GM21529 (cell line): Measurements from ENCODE around the gene IL17D.

ENCODE experiments used
- ATAC-seq: cut with Tn5 transposase; IDR thresholded peaks from one replicate; pipeline ENCODE4 v1.9.1; 2021; ENCODE audit not compliant: unreplicated experiment

The IL17D gene

DNA sequence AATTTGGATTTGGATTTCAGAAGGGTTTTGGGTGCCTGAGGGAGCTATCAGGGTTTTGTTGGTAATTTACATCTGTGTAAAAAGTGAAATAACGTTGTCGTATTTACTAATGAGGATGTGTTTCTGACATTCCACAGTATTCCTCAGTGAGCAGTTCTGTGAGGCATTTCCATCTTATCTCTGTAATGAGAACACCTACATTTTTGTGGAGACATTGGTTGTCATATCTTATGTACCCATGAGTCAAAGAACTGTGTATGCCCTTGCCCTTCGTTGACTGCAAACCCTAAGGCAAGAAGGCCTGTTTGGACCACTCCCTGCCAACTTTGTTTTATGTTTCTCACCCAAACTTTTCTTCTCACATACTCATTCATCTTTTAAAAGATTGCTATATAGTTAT is 14.2 kb upstream of the IL17D start:
- ATAC-seq = no peak

DNA sequence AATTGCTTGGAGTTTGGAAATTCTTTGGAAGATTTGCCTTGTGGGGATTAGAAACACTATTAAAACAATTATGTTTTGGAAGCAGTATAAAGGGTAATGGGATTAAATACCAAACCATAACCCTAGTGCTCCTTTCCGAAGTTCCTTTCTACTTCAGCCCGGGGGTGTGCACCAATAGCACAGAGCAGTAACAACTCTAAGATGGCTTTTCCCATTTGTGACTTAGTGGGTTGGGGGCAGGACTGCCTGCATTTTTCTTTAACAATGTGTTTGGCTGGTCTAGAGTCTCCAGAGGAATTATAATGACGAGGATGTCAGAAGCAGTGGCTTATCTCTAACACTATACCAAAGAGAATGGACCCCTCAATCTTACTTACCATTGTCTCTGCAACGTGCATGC is 11.9 kb upstream of the IL17D start:
- no peak for ATAC-seq

DNA sequence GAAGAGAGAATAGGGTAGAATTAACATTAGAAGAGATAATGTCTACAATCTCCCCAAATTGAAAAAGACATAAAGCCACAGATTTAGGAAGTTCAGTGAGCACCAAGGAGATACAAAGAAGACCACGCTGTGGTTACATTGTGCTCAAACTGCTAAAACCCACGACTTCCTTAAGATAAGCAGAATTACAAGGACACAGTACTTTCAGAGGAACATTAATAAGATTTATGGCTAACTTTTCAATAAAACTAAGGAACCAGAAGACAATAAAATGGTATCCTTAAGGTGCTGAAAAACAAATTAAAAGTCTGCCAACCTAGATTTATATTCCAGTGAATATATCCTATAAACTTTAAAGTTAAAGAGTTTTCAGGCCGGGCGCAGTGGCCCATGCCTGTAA is 7.4 kb upstream of the IL17D start:
- no peak for ATAC-seq

DNA sequence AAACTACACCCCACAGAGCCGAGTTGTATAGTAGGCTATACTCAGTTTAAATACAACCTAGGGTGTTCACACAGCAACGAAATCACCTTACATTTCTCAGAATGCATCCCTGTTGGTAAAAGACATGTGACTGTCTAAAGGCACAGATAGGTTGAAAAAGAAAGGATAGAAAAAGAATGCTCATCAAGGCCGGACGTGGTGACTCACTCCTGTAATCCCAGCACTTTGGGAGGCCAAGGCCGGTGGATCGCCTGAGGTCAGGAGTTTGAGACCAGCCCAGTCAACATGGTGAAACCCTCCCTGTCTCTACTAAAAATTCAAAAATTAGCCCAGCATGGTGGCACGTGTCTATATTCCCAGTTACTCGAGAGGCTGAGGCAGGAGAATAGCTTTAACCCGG is 3.8 kb upstream of the IL17D start:
- ATAC-seq = no peak

DNA sequence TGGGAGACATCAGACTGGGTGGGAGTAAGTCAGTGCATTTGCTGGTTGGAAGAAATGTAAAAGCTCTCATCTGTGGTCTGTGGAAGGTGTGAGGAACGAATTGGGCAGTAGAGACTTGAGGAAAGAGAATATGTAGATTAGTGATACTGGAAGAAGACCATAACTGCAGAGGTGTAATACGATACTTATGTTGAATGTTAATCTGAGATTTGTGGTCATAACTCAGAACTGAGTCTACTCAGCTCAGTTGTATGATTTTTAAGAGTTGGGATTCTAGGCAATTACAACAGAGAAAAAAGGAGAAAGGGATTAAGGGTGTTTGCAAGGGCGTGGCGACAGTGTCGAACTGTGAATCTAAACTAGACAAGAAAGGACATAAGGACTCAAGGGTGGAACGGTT is 3.2 kb upstream of the IL17D start:
- ATAC-seq = no peak

DNA sequence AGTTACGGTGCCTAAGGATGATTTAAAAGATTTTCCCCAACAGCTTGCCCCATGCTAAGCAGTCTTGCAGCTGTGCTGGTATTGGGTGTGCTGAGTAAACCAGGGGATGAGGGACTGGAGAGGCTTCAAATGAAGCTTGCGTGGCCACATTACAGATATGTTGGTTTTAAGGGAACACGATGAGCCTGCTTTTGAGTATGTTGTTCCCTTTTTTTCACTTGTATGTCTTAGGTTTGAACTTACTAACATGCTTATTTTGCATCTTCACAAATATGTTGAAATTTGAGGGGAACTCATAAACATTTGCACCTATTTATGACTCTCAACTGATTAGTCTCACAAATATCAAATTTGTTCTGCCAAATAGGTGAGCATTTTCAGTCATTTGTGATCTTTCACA is 2.0 kb upstream of the IL17D start:
- no peak for ATAC-seq

DNA sequence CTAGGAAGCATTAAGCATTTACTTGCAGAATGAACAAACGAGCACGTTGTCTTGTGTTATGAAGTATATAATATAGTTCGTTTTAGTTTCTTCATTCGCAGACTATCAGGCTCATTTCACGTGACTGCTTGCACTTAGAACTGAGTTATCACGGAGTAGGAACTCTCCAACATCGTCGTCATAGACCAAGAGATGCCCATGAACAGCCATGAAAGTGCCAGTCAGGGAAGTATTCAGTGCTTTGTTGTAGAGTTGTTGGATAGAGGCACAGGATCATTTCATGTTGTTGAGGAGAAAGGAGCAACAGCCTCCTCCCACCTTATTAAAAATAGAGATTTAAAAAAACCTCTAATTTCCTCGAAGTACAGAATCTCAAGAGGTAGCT is 977 bp upstream of the IL17D start:
- ATAC-seq = no peak

DNA sequence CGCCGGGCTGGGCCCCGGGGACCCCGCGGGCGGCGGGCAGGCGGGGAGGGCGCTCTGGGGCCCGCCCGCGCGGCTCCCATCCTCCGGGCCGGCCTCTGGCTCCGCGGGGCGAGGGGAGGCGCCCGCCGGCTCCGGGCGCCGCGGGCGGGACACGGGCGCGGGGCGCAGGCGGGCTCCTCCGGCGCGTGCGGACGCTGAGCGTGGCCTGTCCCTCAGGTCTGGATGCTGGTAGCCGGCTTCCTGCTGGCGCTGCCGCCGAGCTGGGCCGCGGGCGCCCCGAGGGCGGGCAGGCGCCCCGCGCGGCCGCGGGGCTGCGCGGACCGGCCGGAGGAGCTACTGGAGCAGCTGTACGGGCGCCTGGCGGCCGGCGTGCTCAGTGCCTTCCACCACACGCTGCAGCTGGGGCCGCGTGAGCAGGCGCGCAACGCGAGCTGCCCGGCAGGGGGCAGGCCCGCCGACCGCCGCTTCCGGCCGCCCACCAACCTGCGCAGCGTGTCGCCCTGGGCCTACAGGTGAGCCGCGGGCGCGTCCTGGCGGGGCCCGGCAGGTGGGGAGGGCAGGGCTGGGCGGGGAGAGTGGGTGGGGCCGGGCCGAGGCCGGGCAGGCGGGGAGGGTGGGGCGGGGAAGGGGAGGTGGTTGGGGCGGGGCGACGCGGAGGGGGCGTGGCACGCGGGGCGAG is 420 bp downstream of the IL17D start:
- peak; percentile 83 for ATAC-seq

DNA sequence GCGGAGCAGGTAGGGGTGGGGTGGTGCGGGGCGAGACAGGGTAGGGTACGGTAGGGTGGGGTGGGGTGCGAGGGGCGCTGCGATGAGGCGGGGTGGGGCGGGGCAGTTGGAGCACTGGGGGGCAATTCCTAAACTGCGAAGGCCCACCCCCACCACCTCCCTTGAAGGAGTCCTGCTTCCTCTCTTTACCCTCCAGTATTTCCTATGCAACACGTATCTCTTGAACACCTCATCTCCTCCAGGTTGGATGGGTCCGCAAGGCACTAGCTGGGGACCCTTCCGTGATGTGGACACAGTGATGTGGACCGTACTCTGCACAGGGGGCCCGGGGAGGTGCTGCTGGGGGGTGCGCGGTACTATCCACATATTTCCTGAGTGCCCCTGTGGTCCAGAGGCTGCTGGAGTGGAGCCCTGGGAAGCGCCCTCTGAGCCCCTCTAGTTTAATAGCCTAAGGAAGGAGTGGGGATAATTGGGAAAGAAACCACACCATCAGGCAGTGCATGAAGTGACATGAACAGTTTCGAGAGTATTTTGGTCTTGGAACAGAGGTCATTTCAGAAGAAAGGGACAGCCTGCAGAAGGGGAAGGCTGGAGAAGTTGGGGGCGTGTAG is 1.1 kb downstream of the IL17D start:
- no peak for ATAC-seq

DNA sequence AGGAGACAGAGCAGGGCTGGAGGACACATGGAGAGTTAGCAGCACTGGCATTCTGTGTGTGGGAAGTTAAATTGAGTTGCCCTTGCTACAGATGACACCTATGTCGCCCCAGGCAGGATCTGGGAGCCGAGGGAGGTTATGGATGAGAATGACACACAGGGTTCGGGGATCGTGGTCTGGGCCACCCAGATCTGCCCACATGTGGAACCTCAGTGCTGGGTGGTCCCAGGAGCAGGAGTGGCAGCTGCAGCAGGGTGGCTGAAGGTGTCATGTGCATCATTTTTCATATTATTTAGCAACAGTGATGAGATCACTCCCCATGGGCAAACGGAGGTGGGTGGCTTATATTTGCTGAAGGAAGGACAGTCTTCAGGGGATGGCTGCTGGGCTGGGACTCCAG is 3.2 kb downstream of the IL17D start:
- ATAC-seq = no peak

DNA sequence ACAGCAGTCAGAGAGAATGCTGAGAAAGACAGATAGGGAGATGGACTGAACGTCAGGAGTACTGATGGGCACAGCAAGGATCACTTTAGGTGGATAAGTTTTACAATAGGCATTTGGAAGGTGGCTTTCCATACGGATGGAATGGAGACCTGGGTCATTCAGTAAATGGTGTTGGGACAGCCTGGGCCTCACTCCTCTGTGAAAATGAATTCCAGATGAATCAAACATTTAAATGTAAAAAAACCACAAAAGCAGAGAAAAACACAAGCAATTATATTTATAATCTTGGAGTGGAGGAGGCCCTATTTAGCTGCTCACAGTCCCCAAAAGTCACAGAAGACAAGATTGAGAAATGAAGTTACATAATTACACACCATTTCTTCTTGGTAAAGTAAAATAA is 4.7 kb downstream of the IL17D start:
- ATAC-seq = no peak

DNA sequence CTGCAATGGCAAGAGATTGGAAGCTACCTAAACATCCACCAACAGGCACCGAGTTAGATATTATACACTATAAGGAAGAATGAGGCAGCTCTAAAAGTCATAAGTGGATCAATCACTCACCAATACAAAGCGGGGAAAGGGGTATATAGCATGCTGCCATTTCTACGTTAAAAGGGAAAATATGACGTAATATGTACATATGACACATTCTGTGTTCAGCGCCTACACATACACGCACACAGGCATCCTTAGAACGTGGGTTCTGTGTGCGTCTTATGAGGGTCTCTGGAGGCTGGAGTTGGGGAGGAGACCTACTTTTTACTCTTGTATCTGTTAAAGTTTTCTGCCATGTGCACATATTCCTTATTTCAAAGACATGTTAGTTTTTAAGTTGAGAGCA is 5.9 kb downstream of the IL17D start:
- no peak for ATAC-seq

DNA sequence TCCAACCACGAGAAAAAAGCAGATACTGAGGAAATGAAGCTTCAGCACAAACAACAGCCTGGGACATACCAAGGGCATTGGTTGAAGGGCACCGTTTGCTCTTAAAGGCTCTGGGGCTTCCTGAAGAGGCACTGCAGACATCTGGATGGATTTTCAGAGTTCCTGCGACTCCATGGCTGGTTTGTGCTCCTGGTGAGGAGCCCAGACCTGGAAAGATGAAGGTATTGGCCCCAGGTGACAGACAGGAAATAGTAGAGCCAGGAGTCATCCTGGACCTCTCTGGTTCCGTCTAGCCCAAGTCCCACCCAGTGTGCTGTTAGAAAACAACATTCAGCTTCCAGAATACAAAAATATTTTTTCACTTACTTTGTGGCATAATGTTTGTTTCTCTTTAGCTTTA is 6.3 kb downstream of the IL17D start:
- no peak for ATAC-seq

DNA sequence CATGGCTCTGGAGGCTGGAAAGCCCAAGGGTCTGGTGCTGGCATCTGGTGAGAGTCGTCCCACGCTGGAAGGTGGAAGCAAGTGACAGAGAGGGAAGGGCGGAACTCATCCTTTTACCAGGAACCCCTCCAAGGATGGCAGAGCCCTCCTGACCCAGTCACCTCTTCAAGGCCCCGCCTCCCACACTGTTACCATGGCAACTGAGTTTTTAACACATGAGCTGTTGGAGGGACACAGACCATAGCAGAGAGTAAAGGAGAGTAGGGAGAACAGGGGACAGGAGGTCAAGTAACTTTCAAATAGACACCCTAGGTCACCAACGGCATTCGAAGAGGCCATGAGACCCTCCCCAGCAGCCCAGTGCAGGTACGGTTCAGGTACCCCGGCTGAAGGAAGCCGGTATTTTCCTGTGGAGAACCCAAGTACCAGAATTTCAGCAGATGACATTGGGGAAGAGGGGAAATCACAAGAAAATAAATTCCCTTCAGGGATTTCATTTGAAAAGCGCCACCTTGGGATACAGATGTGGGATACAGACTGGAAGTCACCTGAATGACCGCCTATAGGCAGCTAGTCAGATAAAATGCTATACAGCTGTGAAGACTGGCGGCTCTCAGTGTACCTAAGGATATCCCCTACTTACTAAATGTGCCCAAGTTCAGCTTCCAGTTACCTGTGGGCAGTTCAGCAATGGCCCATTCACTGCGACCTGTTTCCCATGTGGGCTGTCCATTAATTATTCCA is 8.0 kb downstream of the IL17D start:
- ATAC-seq = no peak

DNA sequence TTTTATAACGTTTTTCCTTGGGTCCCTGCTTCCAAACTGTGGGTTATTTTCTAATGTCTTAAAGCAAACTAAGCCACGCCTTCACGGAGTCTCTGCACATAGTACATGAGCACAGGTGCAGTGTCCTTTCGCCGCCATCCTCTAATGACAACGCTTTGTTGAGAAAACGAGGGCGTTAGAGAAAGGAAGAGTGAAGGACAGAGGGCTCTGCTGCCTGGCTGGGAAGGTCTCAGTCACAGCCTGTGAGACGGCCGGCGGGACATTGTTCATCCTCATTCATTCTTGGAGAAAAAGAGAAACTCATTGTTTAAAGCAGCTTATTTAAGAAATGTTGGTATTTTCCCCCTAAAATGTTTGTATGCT is 9.5 kb downstream of the IL17D start:
- ATAC-seq = no peak

DNA sequence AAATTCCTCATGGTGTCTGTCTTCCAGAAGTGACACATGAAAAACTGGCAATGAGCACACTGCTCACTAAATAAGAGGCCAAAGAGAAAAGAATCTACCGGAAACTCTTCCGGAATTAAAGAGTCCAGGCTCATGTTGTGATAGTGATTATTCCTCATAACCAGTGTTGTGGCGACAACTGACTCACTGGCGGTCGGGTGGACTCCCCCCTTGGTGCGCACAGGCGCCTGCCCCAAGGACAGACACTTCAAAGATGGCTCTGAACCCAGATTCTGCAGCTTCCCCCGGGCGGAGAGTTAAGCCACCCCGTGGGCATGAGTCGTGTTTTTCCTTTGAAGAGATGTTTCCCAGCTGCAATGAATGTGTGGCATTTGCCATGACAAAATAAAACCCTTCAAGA is 10.3 kb downstream of the IL17D start:
- no peak for ATAC-seq

DNA sequence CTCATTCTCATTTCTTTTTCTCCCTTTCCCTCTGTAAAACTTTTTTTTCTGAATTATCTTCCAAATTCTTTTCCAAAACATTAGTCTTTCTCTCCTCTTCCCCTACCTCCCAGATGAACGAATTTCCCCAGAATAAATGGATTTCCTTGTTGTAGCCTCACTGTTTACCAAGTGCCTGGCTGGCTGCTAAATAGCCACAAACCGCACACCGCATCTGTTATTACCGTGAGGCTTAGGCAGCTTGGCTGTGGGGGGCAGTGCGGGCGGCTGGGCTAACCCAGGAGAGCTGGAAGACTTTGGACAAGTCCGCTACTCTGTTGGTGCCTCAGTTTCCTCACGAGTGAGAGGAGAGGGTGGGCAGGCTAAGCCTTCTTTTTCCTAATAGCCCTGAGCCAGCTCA is 10.7 kb downstream of the IL17D start:
- ATAC-seq = no peak

DNA sequence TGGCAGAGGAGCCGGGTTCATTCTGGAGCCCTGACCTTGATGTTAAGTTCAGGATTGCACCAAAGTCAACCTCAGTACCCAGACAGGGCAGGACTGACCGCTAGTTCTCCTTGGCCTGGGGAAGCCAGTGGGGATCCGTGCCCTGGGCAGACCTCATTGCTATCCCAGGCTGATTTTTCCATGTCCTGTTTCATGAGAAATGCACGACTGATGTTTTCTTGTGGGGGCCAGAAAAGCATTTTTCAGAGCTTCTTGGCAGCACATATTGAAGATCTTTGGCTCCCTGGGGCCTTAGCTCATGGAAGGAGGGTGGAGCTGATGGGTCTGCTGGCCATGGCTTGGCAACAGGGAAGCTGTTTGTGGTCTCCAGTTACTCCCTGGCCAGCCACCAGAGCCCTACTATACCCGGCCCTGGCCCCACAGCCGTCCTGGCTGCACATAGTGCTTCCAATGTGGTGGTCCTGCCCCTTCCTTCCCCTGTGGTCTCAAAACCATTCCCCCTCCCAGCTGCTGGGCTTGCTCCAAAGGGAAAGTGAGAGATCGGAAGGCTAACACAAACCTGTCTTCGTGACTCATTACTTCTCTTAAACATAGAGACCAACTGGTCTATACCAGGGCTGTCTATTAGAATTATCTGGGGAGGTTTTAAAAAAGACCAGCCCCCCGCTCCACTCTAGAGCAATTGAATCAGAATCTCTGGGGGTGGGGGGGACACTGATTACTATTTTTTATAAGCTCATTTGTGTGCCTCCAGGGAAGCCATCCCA is 11.2 kb downstream of the IL17D start:
- ATAC-seq = no peak

DNA sequence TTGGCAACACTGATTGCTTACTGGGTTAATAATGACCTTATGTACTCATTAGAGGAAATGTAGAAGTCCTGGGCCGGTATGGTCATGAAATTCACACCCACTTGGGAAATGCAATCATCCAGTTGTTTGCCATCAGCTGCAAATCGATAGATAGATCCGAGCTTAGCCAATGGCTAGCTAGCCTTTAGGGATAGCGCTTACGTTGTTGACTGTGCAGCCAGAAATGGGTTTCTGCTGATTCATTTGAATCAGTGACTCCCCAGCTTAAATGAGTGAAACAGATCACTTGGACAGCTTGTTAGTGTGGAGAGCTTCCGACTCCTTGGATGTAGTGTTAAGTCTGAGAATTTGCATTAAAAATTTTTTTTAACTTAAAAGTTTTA is 11.8 kb downstream of the IL17D start:
- ATAC-seq = no peak

DNA sequence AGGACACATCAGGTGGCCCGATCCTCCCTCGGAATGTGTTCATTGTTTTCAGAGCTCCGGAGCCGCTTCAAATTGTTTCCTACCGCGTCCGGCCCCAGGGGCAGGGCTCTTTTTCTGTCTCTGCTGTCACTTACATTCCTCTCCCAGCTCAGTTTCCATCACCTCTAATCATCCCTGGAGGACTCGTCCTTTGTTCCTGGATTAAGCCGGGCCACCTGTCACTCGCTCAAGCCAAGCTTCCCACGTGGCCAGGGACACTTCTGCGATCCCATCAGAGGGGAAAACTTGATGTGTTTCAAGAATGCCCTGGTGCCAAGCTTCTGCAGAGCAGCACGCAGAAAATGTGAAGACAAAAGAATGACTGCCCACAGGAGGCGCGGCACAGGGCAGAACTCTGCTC is 13.5 kb downstream of the IL17D start:
- no peak for ATAC-seq

DNA sequence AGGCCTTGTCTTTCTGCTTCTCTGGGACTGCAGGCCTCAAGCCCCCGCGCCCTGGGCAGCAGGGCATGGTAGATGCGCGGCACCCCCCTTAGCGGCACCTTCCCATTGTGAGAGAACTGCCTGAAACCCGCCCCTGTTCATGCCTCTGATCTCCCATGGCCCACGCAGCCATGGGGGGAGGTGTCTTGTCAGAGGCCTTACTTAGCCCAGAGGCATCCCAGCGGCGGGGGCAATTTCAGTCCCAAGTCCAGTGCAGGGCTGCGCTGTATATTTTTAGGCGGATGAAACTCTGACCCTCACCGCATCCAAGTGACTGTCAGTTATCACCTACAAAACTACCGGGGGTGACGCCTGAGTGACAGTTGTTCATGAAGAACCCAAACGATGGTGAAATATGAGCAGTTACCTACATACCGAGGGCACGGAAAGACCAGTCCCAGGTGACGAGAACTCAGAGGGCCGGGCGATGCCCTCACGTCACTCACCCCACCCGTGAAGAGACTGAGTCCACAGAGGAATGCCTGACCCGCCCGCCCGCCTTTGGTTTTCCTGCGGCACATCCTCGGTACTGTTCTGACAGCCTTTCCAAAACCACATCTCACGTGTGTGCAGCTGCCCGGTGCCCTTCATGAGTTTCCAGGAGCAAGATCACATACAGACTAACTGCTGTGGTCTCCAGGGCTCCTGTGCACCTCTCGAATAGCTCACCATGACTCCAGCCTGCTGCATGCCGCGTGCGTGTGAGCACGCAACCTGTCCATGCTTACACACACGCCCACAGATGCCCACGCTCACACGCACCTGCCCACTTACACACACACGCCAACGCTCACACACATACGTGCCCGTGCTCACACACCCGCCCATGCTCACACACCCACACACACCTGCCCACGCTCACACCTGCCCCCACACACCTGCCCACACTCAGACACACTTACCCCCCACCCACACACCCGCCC is 14.4 kb downstream of the IL17D start:
- no peak for ATAC-seq
